ENCODE results near the gene YBX1.
"Not testable (repeated sequence)": the region's sequence is repeated elsewhere in the genome, so short reads cannot be mapped to it uniquely, and the experiment has no call there.

Gene YBX1

GRCh38 chr1:42690477-42691156 is 8.4 kb downstream of the YBX1 start:
- no peak for DNase-seq

- no peak for DNase-seq
Observed at GRCh38 chr1:42691157-42691498, 8.9 kb downstream of the YBX1 start.

- DNase-seq, result no peak
Observed at GRCh38 chr1:42692461-42692860, 10.2 kb downstream of the YBX1 start.

- DNase-seq, result no peak
Observed at GRCh38 chr1:42692911-42693310, 10.7 kb downstream of the YBX1 start.

DNA sequence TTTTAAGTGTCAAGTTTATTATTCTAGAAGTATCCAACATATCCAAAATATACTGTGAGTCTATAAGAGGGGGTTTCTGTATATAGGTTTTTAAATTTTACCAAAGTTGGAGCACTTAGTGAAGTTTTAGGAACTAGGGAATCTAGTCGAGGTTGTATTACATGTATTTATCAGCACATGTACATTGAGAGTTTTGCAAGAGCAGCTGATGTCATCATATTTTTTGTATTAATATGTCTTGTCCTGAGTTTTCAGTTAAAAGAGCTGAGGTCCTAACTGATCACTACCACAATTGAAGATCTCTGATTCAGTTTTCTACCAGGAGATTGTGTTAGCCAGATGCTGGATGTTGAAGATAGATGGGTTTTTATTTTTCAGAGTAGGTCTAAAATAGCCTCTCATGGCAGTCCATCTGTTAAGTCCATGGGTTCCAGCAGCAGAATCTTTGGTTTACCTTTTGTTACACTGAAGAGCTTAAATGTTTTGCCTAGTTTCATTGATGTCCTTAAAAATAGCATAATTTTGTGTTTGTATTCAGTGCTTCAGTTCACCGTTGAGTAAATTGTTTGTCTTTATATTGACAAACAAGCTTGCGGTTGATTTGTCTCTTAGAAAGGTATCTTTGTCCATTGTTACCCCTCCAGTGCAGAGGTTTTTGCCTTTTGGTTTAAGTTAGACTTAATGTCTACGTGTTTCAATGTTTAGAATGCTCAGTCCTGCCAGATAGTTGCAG is 16.0 kb downstream of the YBX1 start:
- DNase-seq, result no peak

- no peak for DNase-seq
Observed at GRCh38 chr1:42700006-42700405, 17.8 kb downstream of the YBX1 start.

GRCh38 chr1:42703888-42704464 is 21.8 kb downstream of the YBX1 start:
- DNase-seq, result no peak

- not testable (repeated sequence) for DNase-seq
Observed at GRCh38 chr1:42712808-42713207, 30.6 kb downstream of the YBX1 start.

GRCh38 chr1:42713293-42713692 is 31.1 kb downstream of the YBX1 start:
- no peak for DNase-seq

GRCh38 chr1:42714441-42714840 is 32.2 kb downstream of the YBX1 start:
- DNase-seq, result not testable (repeated sequence)

GRCh38 chr1:42720868-42721267 is 38.6 kb downstream of the YBX1 start:
- DNase-seq, result no peak

- DNase-seq, result no peak
Observed at GRCh38 chr1:42721926-42722325, 39.7 kb downstream of the YBX1 start.

GRCh38 chr1:42722403-42722802 is 40.2 kb downstream of the YBX1 start:
- DNase-seq, result not testable (repeated sequence)

- no peak for DNase-seq
Observed at GRCh38 chr1:42723511-42723910, 41.3 kb downstream of the YBX1 start.

GRCh38 chr1:42725820-42726219 is 43.6 kb downstream of the YBX1 start:
- DNase-seq, result not testable (repeated sequence)

DNA sequence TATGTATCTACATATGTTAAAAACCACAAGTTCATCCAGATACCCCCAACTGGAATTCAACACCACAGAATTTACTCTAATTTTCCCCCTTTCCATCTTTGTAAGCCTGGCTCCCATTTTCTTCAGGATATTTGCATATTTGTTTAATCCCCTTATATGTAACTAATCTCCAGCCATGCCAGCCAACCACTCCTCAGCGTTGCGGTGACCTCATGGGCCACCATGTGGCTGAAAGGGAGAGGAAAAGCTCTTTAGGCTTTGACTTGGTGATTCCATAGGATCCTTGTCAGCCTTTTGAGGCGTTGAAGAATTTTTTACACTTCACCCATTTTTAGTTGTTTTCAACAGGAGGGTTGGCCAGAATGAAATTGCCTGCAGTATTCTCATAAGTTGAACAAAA is 47.8 kb downstream of the YBX1 start:
- DNase-seq, result no peak

DNA sequence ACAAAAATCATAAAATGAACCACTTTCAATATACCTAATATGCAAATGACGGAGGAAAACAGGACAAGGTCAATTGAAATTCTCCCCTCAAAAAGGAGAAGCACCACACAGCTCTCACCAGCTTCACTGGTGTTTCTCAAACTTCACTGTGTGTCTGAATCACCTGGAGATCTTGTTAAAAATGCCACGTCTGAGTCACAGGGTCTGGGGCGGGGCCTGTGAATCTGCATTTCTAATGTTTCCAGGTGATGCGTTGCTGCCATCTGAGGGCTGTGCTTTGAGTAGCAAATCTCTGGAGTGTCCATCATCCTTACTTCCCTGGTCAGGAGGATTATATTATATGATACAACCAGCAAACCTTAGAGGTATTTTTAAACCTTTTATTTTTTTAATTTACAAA is 48.8 kb downstream of the YBX1 start:
- no peak for DNase-seq

GRCh38 chr1:42731585-42731984 is 49.4 kb downstream of the YBX1 start:
- no peak for DNase-seq

- no peak for DNase-seq
Observed at GRCh38 chr1:42732126-42732680, 50.0 kb downstream of the YBX1 start.

- no peak for DNase-seq
Observed at GRCh38 chr1:42733415-42734200, 51.4 kb downstream of the YBX1 start.

- DNase-seq, result no peak
Observed at GRCh38 chr1:42734201-42735035, 52.2 kb downstream of the YBX1 start.

- DNase-seq, result no peak
Observed at GRCh38 chr1:42735056-42735455, 52.8 kb downstream of the YBX1 start.
